HG03558 (cell line): ENCODE measurements around the gene DENND4C.
"Not testable (repeated sequence)": the region's sequence is repeated elsewhere in the genome, so short reads cannot be mapped to it uniquely, and the experiment has no call there.

Experiments
- ATAC-seq: cut with Tn5 transposase; IDR thresholded peaks from one replicate; pipeline ENCODE4 v1.9.1; 2021; ENCODE audit warnings: moderate number of reproducible peaks; ENCODE audit not compliant: unreplicated experiment; ENCODE audit errors: extremely low read depth

The DENND4C gene

GRCh38 chr9:19259665-19260255 lies 29.3 kb downstream of the DENND4C start:
- ATAC-seq, result not testable (repeated sequence)

- not testable (repeated sequence) for ATAC-seq
Observed at GRCh38 chr9:19265602-19266001, 35.1 kb downstream of the DENND4C start.

- ATAC-seq, result not testable (repeated sequence)
Observed at GRCh38 chr9:19266778-19267384, 36.4 kb downstream of the DENND4C start.

GRCh38 chr9:19269582-19269981 lies 39.1 kb downstream of the DENND4C start:
- ATAC-seq, result no peak

GRCh38 chr9:19270421-19270949 lies 40.0 kb downstream of the DENND4C start:
- no peak for ATAC-seq

GRCh38 chr9:19271081-19271480 lies 40.6 kb downstream of the DENND4C start:
- no peak for ATAC-seq

GRCh38 chr9:19281801-19282200 lies 51.3 kb downstream of the DENND4C start:
- ATAC-seq, result no peak

GRCh38 chr9:19283072-19283710 lies 52.7 kb downstream of the DENND4C start:
- no peak for ATAC-seq

GRCh38 chr9:19284729-19285128 lies 54.2 kb downstream of the DENND4C start:
- no peak for ATAC-seq

GRCh38 chr9:19286634-19287188 lies 56.2 kb downstream of the DENND4C start:
- ATAC-seq, result no peak

- no peak for ATAC-seq
Observed at GRCh38 chr9:19288081-19288480, 57.6 kb downstream of the DENND4C start.

- ATAC-seq, result no peak
Observed at GRCh38 chr9:19290103-19290502, 59.6 kb downstream of the DENND4C start.

GRCh38 chr9:19294219-19294618 lies 63.7 kb downstream of the DENND4C start:
- no peak for ATAC-seq

GRCh38 chr9:19298436-19299000 lies 68.0 kb downstream of the DENND4C start:
- no peak for ATAC-seq

GRCh38 chr9:19303216-19303615 lies 72.7 kb downstream of the DENND4C start:
- ATAC-seq, result no peak

- ATAC-seq, result no peak
Observed at GRCh38 chr9:19306568-19306967, 76.1 kb downstream of the DENND4C start.

- ATAC-seq, result no peak
Observed at GRCh38 chr9:19310246-19310645, 79.8 kb downstream of the DENND4C start.

- no peak for ATAC-seq
Observed at GRCh38 chr9:19313573-19313972, 83.1 kb downstream of the DENND4C start.

- ATAC-seq, result no peak
Observed at GRCh38 chr9:19320495-19320894, 90.0 kb downstream of the DENND4C start.

GRCh38 chr9:19331877-19332276 lies 101.4 kb downstream of the DENND4C start:
- no peak for ATAC-seq

- ATAC-seq, result no peak
Observed at GRCh38 chr9:19336166-19336565, 105.7 kb downstream of the DENND4C start.
